Gastroesophageal sphincter (tissue), 4 donors: ENCODE data around the gene CCDC81. TPM values are rescaled to one million over a fixed set of nuclear protein-coding genes. Genes with fewer than 3 reads are reported as not detected.
A peak's percentile ranks its signal among the peaks of the same experiment; 100 is the strongest.

Experiments
- ATAC-seq: fragments of 150-250 bp; one replicate; pipeline ENCODE4 v1.9.1; 2016; ENCODE audit warnings: mild to moderate bottlenecking, moderate library complexity
- H3K27ac ChIP-seq, 4 donors: fragments of 200-600 bp; sonication (generic) in 3 of 4; 1 replicate in 3 of 4; 2 replicates in 1 of 4; pipeline ENCODE4 v1.5.1; 2016 to 2019
- H3K27me3 ChIP-seq: fragments of 200-600 bp; sonication (generic); one replicate; pipeline ENCODE4 v1.5.1; 2019
- H3K36me3 ChIP-seq, 2 donors: fragments of 200-600 bp; sonication (generic); one replicate each; pipeline ENCODE4 v1.5.1; 2019; ENCODE audit warnings: control low read depth in 1 of 2
- H3K4me1 ChIP-seq, 3 donors: fragments of 200-600 bp; sonication (generic); 1 replicate in 2 of 3; 2 replicates in 1 of 3; pipeline ENCODE4 v1.5.1; 2016 to 2019; ENCODE audit warnings: control low read depth in 2 of 3
- H3K4me3 ChIP-seq, 2 donors: fragments of 200-600 bp; sonication (generic); one replicate each; pipeline ENCODE4 v1.5.1; 2019; ENCODE audit warnings: mild to moderate bottlenecking in 1 of 2, moderate library complexity in 1 of 2
- H3K9me3 ChIP-seq, 3 donors: fragments of 200-600 bp; sonication (generic); one replicate each; pipeline ENCODE4 v1.5.1; 2017 to 2019; ENCODE audit warnings: control low read depth in 2 of 3
- CTCF ChIP-seq, 4 experiments: fragments of 200-600 bp in 2 of 4; fragments of 450-650 bp in 2 of 4; sonication (generic) in 1 of 4; IDR thresholded peaks; one replicate each; pipeline ENCODE4 v1.5.1; 2017 to 2019; ENCODE audit warnings: antibody characterized with exemption in 4 of 4, mild to moderate bottlenecking in 2 of 4, moderate library complexity in 2 of 4
- EP300 ChIP-seq: sonication (generic); formaldehyde crosslinking; IDR thresholded peaks from one replicate; pipeline ENCODE4 v1.6.1; 2017; ENCODE audit warnings: antibody characterized with exemption, mild to moderate bottlenecking
- POLR2A ChIP-seq, 2 donors: fragments of 450-650 bp; IDR thresholded peaks; one replicate each; pipeline ENCODE4 v1.6.1; 2017; ENCODE audit warnings: antibody characterized with exemption in 2 of 2, mild to moderate bottlenecking in 2 of 2, moderate library complexity in 1 of 2
- POLR2AphosphoS5 ChIP-seq: sonication (generic); formaldehyde crosslinking; IDR thresholded peaks from one replicate; pipeline ENCODE4 v1.6.1; 2017; ENCODE audit warnings: antibody characterized with exemption
- WGBS, 2 donors: methylation state at CpG; one replicate each; pipeline ENCODE4 v1.1.5; 2018; ENCODE audit warnings: low coverage in 1 of 2; 5-methylcytosine and 5-hydroxymethylcytosine counted together
- total RNA-seq, 4 donors: library from RNA; depleted of rRNA; stranded (reverse); fragments of >200 nt; gene quantifications; one replicate each; pipeline ENCODE4 v1.1.0, GENCODE V29; 2016

Gene CCDC81
- total RNA-seq, 4 donors from 2014 or later, result 0.23 to 3.7 (median 0.40) TPM; not detected in 1

- no peaks in the 10 kb centered on the region for H3K4me1 ChIP-seq
- H3K4me3 ChIP-seq, result no peak overlapping the region
- WGBS, 2 donors, result 92% methylated on average over 2 of the region's 2 CpGs; no CpG with 5 or more reads in 1 of the 2 donors
- no peaks in the 10 kb centered on the region for H3K9me3 ChIP-seq
- H3K27ac ChIP-seq, result no peak overlapping the region
- H3K36me3 ChIP-seq, result peaks cover 0 to 30% of the 10 kb centered on the region in 2 donors
- ATAC-seq, result no peak
- TF ChIP-seq EP300 (no peak), POLR2A (IDR thresholded peaks at IDR 0.05) (no peak), POLR2AphosphoS5 (no peak), CTCF (IDR thresholded peaks at IDR 0.05) (no peak)
- no peaks in the 10 kb centered on the region for H3K27me3 ChIP-seq
Observed at GRCh38 chr11:86435711-86436110, 61.0 kb downstream of the CCDC81 start.

GRCh38 chr11:86438685-86439084 lies 64.0 kb downstream of the CCDC81 start:
- 91 to 92% methylated on average over 1 of the region's 1 CpG for WGBS, 2 donors

GRCh38 chr11:86440305-86440716 lies 65.6 kb downstream of the CCDC81 start:
- Histone ChIP-seq H3K9me3 (no peaks in the 10 kb centered on the region), H3K27ac (peak overlapping the region in 3 of 4 donors; percentile 16 to 41 (median 24)), H3K4me3 (no peak overlapping the region), H3K27me3 (no peaks in the 10 kb centered on the region), H3K36me3 (peaks cover 0 to 57% of the 10 kb centered on the region in 2 donors), H3K4me1 (no peaks in the 10 kb centered on the region)
- TF ChIP-seq EP300, result no peak
- peak; percentile 6 for TF ChIP-seq POLR2AphosphoS5
- WGBS, 2 donors, result 60 to 93% methylated on average over 3 of the region's 3 CpGs
- peak; percentile 91 for ATAC-seq

More at GRCh38 chr11:86438685-86439084, 64.0 kb downstream of the CCDC81 start:
- H3K36me3 ChIP-seq, result peaks cover 0 to 44% of the 10 kb centered on the region in 2 donors
- no peak for ATAC-seq
- no peaks in the 10 kb centered on the region for H3K27me3 ChIP-seq
- no peak overlapping the region for H3K4me3 ChIP-seq
- no peaks in the 10 kb centered on the region for H3K9me3 ChIP-seq
- no peak overlapping the region for H3K27ac ChIP-seq
- TF ChIP-seq CTCF (IDR thresholded peaks at IDR 0.05), result no peak
- TF ChIP-seq POLR2AphosphoS5, result no peak
- TF ChIP-seq EP300, result no peak
- no peak for TF ChIP-seq POLR2A (IDR thresholded peaks at IDR 0.05)
- no peaks in the 10 kb centered on the region for H3K4me1 ChIP-seq

GRCh38 chr11:86440843-86441242 lies 66.2 kb downstream of the CCDC81 start:
- Histone ChIP-seq H3K36me3 (peaks cover 0 to 63% of the 10 kb centered on the region in 2 donors), H3K4me1 (no peaks in the 10 kb centered on the region), H3K9me3 (no peaks in the 10 kb centered on the region), H3K4me3 (no peak overlapping the region), H3K27me3 (no peaks in the 10 kb centered on the region), H3K27ac (peak overlapping the region in 3 of 4 donors; percentile 16 to 41 (median 24))
- 50 to 100% methylated on average over 1 to 2 of the region's 2 CpGs for WGBS, 2 donors
- ATAC-seq, result no peak
- TF ChIP-seq CTCF (IDR thresholded peaks at IDR 0.05), result no peak
- no peak for TF ChIP-seq POLR2A (IDR thresholded peaks at IDR 0.05)
- TF ChIP-seq POLR2AphosphoS5, result no peak
- TF ChIP-seq EP300, result no peak

GRCh38 chr11:86442420-86442819 lies 67.7 kb downstream of the CCDC81 start:
- no peaks in the 10 kb centered on the region for H3K27me3 ChIP-seq
- TF ChIP-seq CTCF (IDR thresholded peaks at IDR 0.05) (no peak), EP300 (no peak), POLR2AphosphoS5 (no peak), POLR2A (IDR thresholded peaks at IDR 0.05) (no peak)
- H3K27ac ChIP-seq, result peak overlapping the region in 1 of 4 donors; percentile 8
- H3K4me1 ChIP-seq, result no peaks in the 10 kb centered on the region
- H3K4me3 ChIP-seq, result no peak overlapping the region
- peaks cover 0 to 78% of the 10 kb centered on the region in 2 donors for H3K36me3 ChIP-seq
- ATAC-seq, result no peak
- no peaks in the 10 kb centered on the region for H3K9me3 ChIP-seq
- WGBS, 2 donors, result 80% methylated on average over 1 to 2 of the region's 2 CpGs
